Measurements from ENCODE around the gene CDH4. TPM values are rescaled to one million over a fixed set of nuclear protein-coding genes. Genes with fewer than 3 reads are reported as not detected.
"Not testable (repeated sequence)": the region's sequence is repeated elsewhere in the genome, so short reads cannot be mapped to it uniquely, and the experiment has no call there.

Gene CDH4
- total RNA-seq, 1 donor from 2014 or later, result 8.9 TPM

GRCh38 chr20:61271312-61272231 is 19.5 kb downstream of the CDH4 start:
- Mint-ChIP-seq H3K9me3 (no peaks in the 10 kb centered on the region), H3K4me3 (no peak overlapping the region), H3K36me3 (ENCODE audit: low read depth) (peaks cover 2% of the 10 kb centered on the region), H3K27ac (ENCODE audit: unreplicated experiment) (peak overlapping the region; percentile 72), H3K27me3 (ENCODE audit: low read depth) (no peaks in the 10 kb centered on the region), H3K4me1 (peaks cover 22% of the 10 kb centered on the region)
- TF ChIP-seq CTCF (conservative IDR thresholded peaks at IDR 0.05), result no peak
- DNase-seq (ENCODE audit: low read depth, low spot score), result no peak

- H3K27me3 Mint-ChIP-seq (ENCODE audit: low read depth); H3K4me3 Mint-ChIP-seq: not testable (repeated sequence)
- peaks cover 22% of the 10 kb centered on the region for H3K4me1 Mint-ChIP-seq
Measured at GRCh38 chr20:61273024-61273423, 21.0 kb downstream of the CDH4 start.

GRCh38 chr20:61273666-61274065 is 21.6 kb downstream of the CDH4 start:
- not testable (repeated sequence) for H3K4me3 Mint-ChIP-seq; H3K9me3 Mint-ChIP-seq; H3K27me3 Mint-ChIP-seq (ENCODE audit: low read depth); H3K36me3 Mint-ChIP-seq (ENCODE audit: low read depth); DNase-seq (ENCODE audit: low read depth, low spot score); H3K27ac Mint-ChIP-seq (ENCODE audit: unreplicated experiment)
- H3K4me1 Mint-ChIP-seq, result peaks cover 22% of the 10 kb centered on the region

More at GRCh38 chr20:61273024-61273423, 21.0 kb downstream of the CDH4 start:
- H3K27ac Mint-ChIP-seq (ENCODE audit: unreplicated experiment); DNase-seq (ENCODE audit: low read depth, low spot score); H3K36me3 Mint-ChIP-seq (ENCODE audit: low read depth); H3K9me3 Mint-ChIP-seq: not testable (repeated sequence)

- no peak for DNase-seq (ENCODE audit: low read depth, low spot score)
- H3K36me3 Mint-ChIP-seq (ENCODE audit: low read depth), result peaks cover 2% of the 10 kb centered on the region
- peaks cover 22% of the 10 kb centered on the region for H3K4me1 Mint-ChIP-seq
- TF ChIP-seq CTCF (conservative IDR thresholded peaks at IDR 0.05), result no peak
- no peaks in the 10 kb centered on the region for H3K9me3 Mint-ChIP-seq
- H3K27ac Mint-ChIP-seq (ENCODE audit: unreplicated experiment), result no peak overlapping the region
- no peaks in the 10 kb centered on the region for H3K27me3 Mint-ChIP-seq (ENCODE audit: low read depth)
- no peak overlapping the region for H3K4me3 Mint-ChIP-seq
Measured at GRCh38 chr20:61274326-61274725, 22.3 kb downstream of the CDH4 start.

GRCh38 chr20:61278296-61278695 is 26.2 kb downstream of the CDH4 start:
- no peak for TF ChIP-seq CTCF (conservative IDR thresholded peaks at IDR 0.05)
- Mint-ChIP-seq H3K36me3 (ENCODE audit: low read depth) (no peaks in the 10 kb centered on the region), H3K4me3 (no peak overlapping the region), H3K27me3 (ENCODE audit: low read depth) (no peaks in the 10 kb centered on the region), H3K9me3 (peaks cover 3% of the 10 kb centered on the region), H3K27ac (ENCODE audit: unreplicated experiment) (peak overlapping the region; percentile 12), H3K4me1 (no peaks in the 10 kb centered on the region)
- no peak for DNase-seq (ENCODE audit: low read depth, low spot score)

- no peak for DNase-seq (ENCODE audit: low read depth, low spot score)
- no peaks in the 10 kb centered on the region for H3K27me3 Mint-ChIP-seq (ENCODE audit: low read depth)
- no peaks in the 10 kb centered on the region for H3K4me1 Mint-ChIP-seq
- no peaks in the 10 kb centered on the region for H3K36me3 Mint-ChIP-seq (ENCODE audit: low read depth)
- TF ChIP-seq CTCF (conservative IDR thresholded peaks at IDR 0.05), result no peak
- H3K4me3 Mint-ChIP-seq, result no peak overlapping the region
- no peak overlapping the region for H3K27ac Mint-ChIP-seq (ENCODE audit: unreplicated experiment)
- H3K9me3 Mint-ChIP-seq, result peaks cover 3% of the 10 kb centered on the region
Measured at GRCh38 chr20:61279621-61280150, 27.6 kb downstream of the CDH4 start.

Data from neural crest cell (in vitro differentiated cells).